ENCODE measurements around the gene GDF2. TPM values are rescaled to one million over a fixed set of nuclear protein-coding genes. Genes with fewer than 3 reads are reported as not detected.

GDF2 gene
- total RNA-seq, 1 experiment from 2014 or later = not detected

DNA sequence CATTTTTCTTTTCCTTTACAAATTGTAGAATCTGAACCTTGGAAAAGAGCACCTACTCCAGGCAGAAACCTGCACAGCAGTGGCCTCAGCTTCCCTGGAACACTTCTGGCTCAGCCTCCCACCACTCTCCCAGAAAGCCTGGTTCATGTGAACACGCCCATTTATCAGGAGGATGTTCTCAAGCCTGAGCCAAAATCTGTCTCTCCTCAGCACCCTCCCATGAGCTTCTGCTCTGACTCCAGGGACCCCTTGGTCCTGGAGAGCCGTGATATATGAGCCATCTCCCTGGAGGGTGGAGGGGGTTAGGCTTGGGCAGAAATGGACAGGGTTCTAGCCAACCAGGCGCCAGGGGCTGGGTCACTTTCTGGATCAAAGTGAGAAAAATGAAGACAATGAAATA lies 10.1 kb downstream of the GDF2 start:
- Histone ChIP-seq H3K4ac (ENCODE audit: low read depth, low read length) (no peak overlapping the region), H2BK5ac (ENCODE audit: insufficient read length, low read length) (no peak overlapping the region), H3K14ac (ENCODE audit: insufficient read depth, low read length) (no peak overlapping the region; the same call in 1 of the 2 replicates), H3K9ac (ENCODE audit: extremely low read depth, insufficient read length, low read length) (no peak overlapping the region), H4K20me1 (ENCODE audit: control insufficient read depth, insufficient read depth, insufficient read length) (no peaks in the 10 kb centered on the region), H3K4me1 (ENCODE audit: insufficient read depth, low read length) (no peaks in the 10 kb centered on the region), H3K23me2 (ENCODE audit: insufficient read length, low read depth, low read length, poor library complexity, severe bottlenecking) (no peaks in the 10 kb centered on the region), H3T11ph (ENCODE audit: low read length) (no peak overlapping the region), H3K79me1 (ENCODE audit: insufficient read depth, low read depth, low read length, poor library complexity, severe bottlenecking) (no peaks in the 10 kb centered on the region), H2AK5ac (ENCODE audit: insufficient read length, low read length) (no peak overlapping the region), H4K91ac (ENCODE audit: insufficient read length, low read depth, low read length) (no peak overlapping the region), H2BK20ac (ENCODE audit: low read depth, low read length, poor library complexity, severe bottlenecking) (no peak overlapping the region), H4K5ac (ENCODE audit: insufficient read length, low read depth, low read length) (no peak overlapping the region), H2AFZ (ENCODE audit: low read length) (no peak overlapping the region), H3K18ac (ENCODE audit: insufficient read length, low read depth, low read length) (no peak overlapping the region), H3K9me3 (ENCODE audit: control insufficient read depth, low read depth, low read length) (no peaks in the 10 kb centered on the region), H3K23ac (ENCODE audit: insufficient read length, low read depth, low read length) (no peak overlapping the region), H3K56ac (ENCODE audit: insufficient read length, low read depth, low read length) (no peak overlapping the region), H2BK15ac (ENCODE audit: low read depth, low read length) (no peak overlapping the region), H3K27ac (ENCODE audit: insufficient read length, low read depth, low read length) (no peak overlapping the region), H3K27me3 (ENCODE audit: insufficient read depth, low read length) (no peaks in the 10 kb centered on the region), H2BK12ac (ENCODE audit: insufficient read length, low read depth, low read length) (no peak overlapping the region), H2BK120ac (ENCODE audit: low read depth, low read length, poor library complexity, severe bottlenecking) (no peak overlapping the region), H3K4me2 (ENCODE audit: insufficient read depth, insufficient read length, low read length) (no peak overlapping the region), H4K8ac (replicated peaks; ENCODE audit: insufficient read length, low read depth, low read length) (no peak overlapping the region), H3K79me2 (ENCODE audit: insufficient read depth, low read length) (no peaks in the 10 kb centered on the region)
- WGBS (ENCODE audit: extremely low coverage, insufficient read length, low lambda C conversion rate) = no CpG with 5 or more reads among the region's 3 CpGs
- Mint-ChIP-seq H3K27me3 (ENCODE audit: low read depth) (no peaks in the 10 kb centered on the region), H3K4me1 (peaks cover 2 to 3% of the 10 kb centered on the region in 2 experiments; a peak in 1 of 4 replicates), H3K4me3 (no peak overlapping the region), H3K9me3 (peaks cover 0 to 2% of the 10 kb centered on the region in 2 experiments; a peak in 2 of 5 replicates), H3K27ac (no peak overlapping the region), H3K36me3 (ENCODE audit: insufficient read depth in 1 of 3, low read depth in 3 of 3) (no peaks in the 10 kb centered on the region)
- TF ChIP-seq, protein P1, sequence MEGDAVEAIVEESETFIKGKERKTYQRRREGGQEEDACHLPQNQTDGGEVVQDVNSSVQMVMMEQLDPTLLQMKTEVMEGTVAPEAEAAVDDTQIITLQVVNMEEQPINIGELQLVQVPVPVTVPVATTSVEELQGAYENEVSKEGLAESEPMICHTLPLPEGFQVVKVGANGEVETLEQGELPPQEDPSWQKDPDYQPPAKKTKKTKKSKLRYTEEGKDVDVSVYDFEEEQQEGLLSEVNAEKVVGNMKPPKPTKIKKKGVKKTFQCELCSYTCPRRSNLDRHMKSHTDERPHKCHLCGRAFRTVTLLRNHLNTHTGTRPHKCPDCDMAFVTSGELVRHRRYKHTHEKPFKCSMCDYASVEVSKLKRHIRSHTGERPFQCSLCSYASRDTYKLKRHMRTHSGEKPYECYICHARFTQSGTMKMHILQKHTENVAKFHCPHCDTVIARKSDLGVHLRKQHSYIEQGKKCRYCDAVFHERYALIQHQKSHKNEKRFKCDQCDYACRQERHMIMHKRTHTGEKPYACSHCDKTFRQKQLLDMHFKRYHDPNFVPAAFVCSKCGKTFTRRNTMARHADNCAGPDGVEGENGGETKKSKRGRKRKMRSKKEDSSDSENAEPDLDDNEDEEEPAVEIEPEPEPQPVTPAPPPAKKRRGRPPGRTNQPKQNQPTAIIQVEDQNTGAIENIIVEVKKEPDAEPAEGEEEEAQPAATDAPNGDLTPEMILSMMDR (conservative IDR thresholded peaks at IDR 0.05) = no peak
- no peak for DNase-seq
